Nephron (organoid): ENCODE results near the gene SLC22A14.

Source experiments
- H3K27ac Mint-ChIP-seq, 3 experiments: 2 replicates each; pipeline ENCODE4 v1.8.0; 2020; ENCODE audit warnings: mixed read lengths in 3 of 3, mild to moderate bottlenecking in 2 of 3, moderate library complexity in 1 of 3
- H3K27me3 Mint-ChIP-seq: 2 replicates; pipeline ENCODE4 v1.8.0; 2021; ENCODE audit warnings: low read depth, mild to moderate bottlenecking, moderate library complexity, mixed read lengths
- H3K36me3 Mint-ChIP-seq: 2 replicates; pipeline ENCODE4 v1.8.0; 2020; ENCODE audit warnings: low read depth, mixed read lengths
- H3K4me1 Mint-ChIP-seq: 2 replicates; pipeline ENCODE4 v1.8.0; 2020; ENCODE audit warnings: mixed read lengths
- H3K4me3 Mint-ChIP-seq, 3 experiments: 2 replicates each; pipeline ENCODE4 v1.8.0; 2020; ENCODE audit warnings: mild to moderate bottlenecking in 3 of 3, mixed read lengths in 3 of 3, moderate library complexity in 2 of 3
- H3K9me3 Mint-ChIP-seq: 2 replicates; pipeline ENCODE4 v1.8.0; 2020; ENCODE audit warnings: mixed read lengths
- CTCF ChIP-seq, 3 experiments: fragments of 200-600 bp; sonication (generic); IDR thresholded peaks; one replicate each; pipeline ENCODE4 v1.5.0; 2021; ENCODE audit warnings: antibody characterized with exemption in 3 of 3; ENCODE audit not compliant: unreplicated experiment in 3 of 3

The SLC22A14 gene

GRCh38 chr3:38307599-38307998, 25.5 kb downstream of the SLC22A14 start:
- no peaks in the 10 kb centered on the region for H3K36me3 Mint-ChIP-seq
- peaks cover 7% of the 10 kb centered on the region for H3K9me3 Mint-ChIP-seq
- H3K27ac Mint-ChIP-seq: no peak overlapping the region
- H3K4me3 Mint-ChIP-seq: no peak overlapping the region
- H3K4me1 Mint-ChIP-seq: no peaks in the 10 kb centered on the region
- TF ChIP-seq CTCF (IDR thresholded peaks at IDR 0.05; ENCODE audit: unreplicated experiment in 3 of 3): no peak
- peaks cover 4% of the 10 kb centered on the region for H3K27me3 Mint-ChIP-seq

GRCh38 chr3:38308456-38308855, 26.4 kb downstream of the SLC22A14 start:
- Mint-ChIP-seq H3K36me3 (no peaks in the 10 kb centered on the region), H3K9me3 (peaks cover 7% of the 10 kb centered on the region), H3K27me3 (peaks cover 4% of the 10 kb centered on the region), H3K4me1 (no peaks in the 10 kb centered on the region), H3K4me3 (no peak overlapping the region), H3K27ac (no peak overlapping the region)
- TF ChIP-seq CTCF (IDR thresholded peaks at IDR 0.05; ENCODE audit: unreplicated experiment in 3 of 3): no peak

GRCh38 chr3:38311476-38311875, 29.4 kb downstream of the SLC22A14 start:
- H3K27ac Mint-ChIP-seq: no peak overlapping the region
- H3K27me3 Mint-ChIP-seq: peaks cover 11% of the 10 kb centered on the region
- H3K4me3 Mint-ChIP-seq: no peak overlapping the region
- no peaks in the 10 kb centered on the region for H3K9me3 Mint-ChIP-seq
- no peak for TF ChIP-seq CTCF (IDR thresholded peaks at IDR 0.05; ENCODE audit: unreplicated experiment in 3 of 3)
- no peaks in the 10 kb centered on the region for H3K4me1 Mint-ChIP-seq
- no peaks in the 10 kb centered on the region for H3K36me3 Mint-ChIP-seq

GRCh38 chr3:38311941-38312340, 29.8 kb downstream of the SLC22A14 start:
- Mint-ChIP-seq H3K9me3 (no peaks in the 10 kb centered on the region), H3K4me1 (no peaks in the 10 kb centered on the region), H3K36me3 (no peaks in the 10 kb centered on the region), H3K27me3 (peaks cover 11% of the 10 kb centered on the region), H3K4me3 (no peak overlapping the region), H3K27ac (no peak overlapping the region)
- no peak for TF ChIP-seq CTCF (IDR thresholded peaks at IDR 0.05; ENCODE audit: unreplicated experiment in 3 of 3)

GRCh38 chr3:38312356-38312755, 30.3 kb downstream of the SLC22A14 start:
- H3K9me3 Mint-ChIP-seq: no peaks in the 10 kb centered on the region
- H3K27me3 Mint-ChIP-seq: peaks cover 11% of the 10 kb centered on the region
- no peak overlapping the region for H3K4me3 Mint-ChIP-seq
- no peaks in the 10 kb centered on the region for H3K4me1 Mint-ChIP-seq
- no peak overlapping the region for H3K27ac Mint-ChIP-seq
- TF ChIP-seq CTCF (IDR thresholded peaks at IDR 0.05; ENCODE audit: unreplicated experiment in 3 of 3): no peak
- H3K36me3 Mint-ChIP-seq: no peaks in the 10 kb centered on the region

- Mint-ChIP-seq H3K4me3 (no peak overlapping the region), H3K27me3 (peaks cover 11% of the 10 kb centered on the region), H3K9me3 (no peaks in the 10 kb centered on the region), H3K4me1 (no peaks in the 10 kb centered on the region), H3K27ac (no peak overlapping the region), H3K36me3 (no peaks in the 10 kb centered on the region)
- TF ChIP-seq CTCF (IDR thresholded peaks at IDR 0.05; ENCODE audit: unreplicated experiment in 3 of 3): no peak
These were observed 31.2 kb downstream of the SLC22A14 start for GRCh38 chr3:38313263-38313662.
